Trophoblast cell (in vitro differentiated cells and primary cell): ENCODE data around the gene UNK.

ENCODE experiments used
- DNase-seq, 2 donors: peaks; one replicate each; pipeline ENCODE4 v3.0.0-alpha.2; 2016
- H2AFZ ChIP-seq: 2 replicates; pipeline ENCODE4 v1.6.1; 2013; ENCODE audit warnings: low read length, moderate library complexity, mild to moderate bottlenecking; ENCODE audit not compliant: insufficient read depth, poor library complexity
- H2AK5ac ChIP-seq: 2 replicates; pipeline ENCODE4 v1.6.1; 2013; ENCODE audit warnings: mild to moderate bottlenecking, low read length
- H2BK120ac ChIP-seq: 2 replicates; pipeline ENCODE4 v1.6.1; 2013; ENCODE audit warnings: low read length, mild to moderate bottlenecking, moderate library complexity; ENCODE audit not compliant: insufficient read depth, poor library complexity
- H2BK12ac ChIP-seq: 2 replicates; pipeline ENCODE4 v1.6.1; 2013; ENCODE audit warnings: mild to moderate bottlenecking, low read length, moderate library complexity
- H2BK5ac ChIP-seq: 2 replicates; pipeline ENCODE4 v1.6.1; 2013; ENCODE audit warnings: low read length, low read depth, moderate library complexity, mild to moderate bottlenecking; ENCODE audit not compliant: poor library complexity
- H3K14ac ChIP-seq: 2 replicates; pipeline ENCODE4 v1.6.1; 2013; ENCODE audit warnings: mild to moderate bottlenecking, low read length
- H3K18ac ChIP-seq: 2 replicates; pipeline ENCODE4 v1.6.1; 2013; ENCODE audit warnings: mild to moderate bottlenecking, low read length
- H3K23ac ChIP-seq: 2 replicates; pipeline ENCODE4 v1.6.1; 2013; ENCODE audit warnings: low read length
- H3K27ac ChIP-seq: 2 replicates; pipeline ENCODE4 v1.5.1; 2013; ENCODE audit warnings: low read depth, mild to moderate bottlenecking, inconsistent platforms, low read length, moderate library complexity
- H3K27me3 ChIP-seq: 2 replicates; pipeline ENCODE4 v1.6.1; 2013; ENCODE audit warnings: inconsistent platforms, mild to moderate bottlenecking, low read length, moderate library complexity; ENCODE audit not compliant: insufficient read depth
- H3K36me3 ChIP-seq, 2 experiments: 1 replicate in 1 of 2; 2 replicates in 1 of 2; pipeline ENCODE4 v1.6.1; 2013; ENCODE audit warnings: low read length in 2 of 2, mild to moderate bottlenecking in 2 of 2, moderate library complexity in 1 of 2; ENCODE audit not compliant: insufficient read depth in 2 of 2, control insufficient read depth in 1 of 2
- H3K4ac ChIP-seq: 2 replicates; pipeline ENCODE4 v1.6.1; 2013; ENCODE audit warnings: low read depth, mild to moderate bottlenecking, low read length, moderate library complexity
- H3K4me1 ChIP-seq, 2 experiments: 1 replicate in 1 of 2; 2 replicates in 1 of 2; pipeline ENCODE4 v1.6.1; 2013; ENCODE audit warnings: low read length in 2 of 2, mild to moderate bottlenecking in 2 of 2, moderate library complexity in 1 of 2; ENCODE audit not compliant: insufficient read depth in 2 of 2, control insufficient read depth in 1 of 2
- H3K4me2 ChIP-seq: 2 replicates; pipeline ENCODE4 v1.6.1; 2013; ENCODE audit warnings: inconsistent platforms, mild to moderate bottlenecking, low read length, moderate library complexity
- H3K4me3 ChIP-seq: 2 replicates; pipeline ENCODE4 v1.5.1; 2013; ENCODE audit warnings: mild to moderate bottlenecking, low read depth, low read length, inconsistent platforms
- H3K79me1 ChIP-seq: one replicate; pipeline ENCODE4 v1.6.1; 2013; ENCODE audit warnings: low read length
- H3K79me2 ChIP-seq: 2 replicates; pipeline ENCODE4 v1.6.1; 2013; ENCODE audit warnings: low read length, mild to moderate bottlenecking; ENCODE audit not compliant: control insufficient read depth, insufficient read depth, poor library complexity
- H3K9ac ChIP-seq: 2 replicates; pipeline ENCODE4 v1.6.1; 2013; ENCODE audit warnings: mild to moderate bottlenecking, low read length
- H3K9me3 ChIP-seq: 2 replicates; pipeline ENCODE4 v1.6.1; 2013; ENCODE audit warnings: low read depth, mild to moderate bottlenecking, control low read depth, inconsistent platforms, low read length; ENCODE audit not compliant: insufficient read depth
- H4K12ac ChIP-seq: 2 replicates; pipeline ENCODE4 v1.6.1; 2013; ENCODE audit warnings: low read depth, mild to moderate bottlenecking, low read length, moderate library complexity
- H4K8ac ChIP-seq: 2 replicates; pipeline ENCODE4 v1.6.1; 2013; ENCODE audit warnings: low read depth, mild to moderate bottlenecking, low read length, moderate library complexity
- H4K91ac ChIP-seq: one replicate; pipeline ENCODE4 v1.6.1; 2013; ENCODE audit warnings: low read depth, mild to moderate bottlenecking, low read length, moderate library complexity
- WGBS: extraction: QIAGEN DNeasy Blood & Tissue Kit; methylation state at CpG from one replicate; pipeline ENCODE4 v1.1.7; 2013; ENCODE audit warnings: missing lambda C conversion rate; ENCODE audit not compliant: insufficient read length, insufficient coverage; ENCODE audit errors: extremely low coverage; 5-methylcytosine and 5-hydroxymethylcytosine counted together

UNK gene

DNA sequence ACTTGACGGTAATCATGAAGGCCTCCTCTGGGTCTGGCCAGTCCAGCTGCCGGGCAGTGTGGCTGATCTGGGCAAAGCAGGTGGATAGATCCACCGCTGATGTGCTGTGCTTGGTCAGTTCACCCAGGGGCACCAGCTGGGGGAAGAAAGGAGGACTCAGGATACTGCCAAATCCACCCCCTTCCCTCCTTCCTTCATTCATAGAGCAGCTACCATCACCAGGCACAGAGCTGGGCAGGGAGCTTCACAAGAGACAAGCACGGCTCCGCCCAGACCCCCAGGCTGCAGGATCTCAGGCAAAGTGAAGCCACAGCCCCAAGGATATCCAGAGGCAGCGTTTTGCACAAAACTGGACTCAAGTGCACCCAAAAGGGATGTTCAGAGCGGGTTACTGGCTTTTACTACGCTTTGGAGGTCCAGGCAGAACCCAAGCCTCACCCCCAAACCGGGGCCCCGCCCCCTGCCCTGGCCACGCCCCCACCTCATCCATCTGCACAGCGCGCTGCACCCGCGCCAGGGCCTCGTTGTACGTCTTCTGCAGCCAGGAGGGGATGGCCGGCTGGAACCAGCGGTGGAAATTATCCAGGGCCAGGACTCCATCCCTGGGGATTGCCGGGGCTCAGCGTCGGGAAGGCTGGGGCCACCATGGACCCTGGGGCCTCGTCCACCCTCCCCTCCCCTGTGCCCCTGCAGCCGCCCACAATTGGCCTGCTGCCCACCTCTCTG, 50.5 kb downstream of the UNK start:
- Histone ChIP-seq H3K36me3 (no peaks in the 10 kb centered on the region), H3K4me3 (no peak overlapping the region), H3K4me2 (no peak overlapping the region), H3K9ac (no peak overlapping the region), H3K14ac (no peak overlapping the region), H2BK5ac (no peak overlapping the region), H2AFZ (no peak overlapping the region), H2BK120ac (no peak overlapping the region), H3K79me2 (no peaks in the 10 kb centered on the region), H3K4ac (no peak overlapping the region), H3K23ac (no peak overlapping the region), H3K27ac (no peak overlapping the region), H3K27me3 (no peaks in the 10 kb centered on the region), H3K9me3 (peaks cover 4% of the 10 kb centered on the region), H3K4me1 (no peaks in the 10 kb centered on the region), H4K12ac (no peak overlapping the region), H3K79me1 (no peaks in the 10 kb centered on the region), H2AK5ac (no peak overlapping the region), H2BK12ac (no peak overlapping the region), H3K18ac (no peak overlapping the region), H4K91ac (no peak overlapping the region), H4K8ac (no peak overlapping the region)
- no CpG with 5 or more reads among the region's 24 CpGs for WGBS
- DNase-seq: no peak

DNA sequence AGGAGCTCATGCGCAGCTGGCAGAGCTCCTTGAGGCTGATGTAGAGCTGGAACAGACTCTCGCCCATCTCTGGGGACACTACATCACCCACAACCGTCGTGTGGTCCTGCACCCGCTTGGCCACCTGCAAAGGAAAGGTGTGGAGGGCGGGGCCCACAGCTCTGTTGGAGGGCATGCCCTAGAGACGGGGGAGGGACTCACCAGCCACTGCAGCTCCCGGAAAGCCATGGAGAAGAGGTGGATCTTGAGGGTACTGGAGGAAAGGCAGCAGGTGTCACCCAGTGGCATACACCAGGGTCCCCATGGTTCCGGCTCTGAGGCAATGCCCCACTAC, 51.0 kb downstream of the UNK start:
- no peak overlapping the region for H2BK120ac ChIP-seq
- no peak overlapping the region for H3K27ac ChIP-seq
- WGBS: no CpG with 5 or more reads among the region's 9 CpGs

DNA sequence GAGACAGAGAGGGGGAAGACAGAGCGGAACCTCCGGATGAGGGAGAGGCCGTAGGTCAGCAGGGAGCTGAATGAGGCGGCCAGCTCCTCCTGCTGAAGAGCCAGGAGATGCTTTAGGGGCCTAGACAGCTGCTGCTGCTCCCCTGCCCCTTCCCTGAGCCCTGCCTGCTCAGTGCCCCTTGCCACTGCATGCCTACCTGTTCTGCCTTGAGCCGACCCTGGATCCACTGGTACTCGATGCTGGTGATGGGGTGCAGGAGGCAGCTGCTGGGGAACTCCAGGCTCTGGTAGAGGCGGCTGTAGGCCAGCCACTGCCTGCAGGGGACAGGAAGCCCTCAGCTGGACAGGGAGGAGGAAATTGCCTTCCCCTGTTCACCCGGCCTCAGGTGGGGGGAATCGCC, 52.0 kb downstream of the UNK start:
- Histone ChIP-seq H4K8ac (no peak overlapping the region), H2AFZ (no peak overlapping the region), H3K18ac (no peak overlapping the region), H2AK5ac (no peak overlapping the region), H3K4me2 (no peak overlapping the region), H4K91ac (no peak overlapping the region), H3K4me3 (no peak overlapping the region), H3K79me2 (no peaks in the 10 kb centered on the region), H4K12ac (no peak overlapping the region), H3K36me3 (no peaks in the 10 kb centered on the region), H2BK120ac (no peak overlapping the region), H3K79me1 (no peaks in the 10 kb centered on the region), H2BK5ac (no peak overlapping the region), H3K23ac (no peak overlapping the region), H3K27ac (no peak overlapping the region), H3K27me3 (no peaks in the 10 kb centered on the region), H2BK12ac (no peak overlapping the region), H3K4me1 (no peaks in the 10 kb centered on the region), H3K4ac (no peak overlapping the region), H3K9me3 (peaks cover 4% of the 10 kb centered on the region), H3K14ac (no peak overlapping the region), H3K9ac (no peak overlapping the region)
- no CpG with 5 or more reads among the region's 9 CpGs for WGBS
- DNase-seq: no peak

More for the DNA sequence above, 51.0 kb downstream of the UNK start:
- Histone ChIP-seq H3K4me1 (no peaks in the 10 kb centered on the region), H3K27me3 (no peaks in the 10 kb centered on the region), H3K79me2 (no peaks in the 10 kb centered on the region), H3K4me3 (no peak overlapping the region), H2AK5ac (no peak overlapping the region), H2AFZ (no peak overlapping the region), H2BK12ac (no peak overlapping the region), H4K91ac (no peak overlapping the region), H3K9ac (no peak overlapping the region), H3K14ac (no peak overlapping the region), H4K12ac (no peak overlapping the region), H4K8ac (no peak overlapping the region), H3K18ac (no peak overlapping the region), H3K4ac (no peak overlapping the region), H3K79me1 (no peaks in the 10 kb centered on the region), H3K36me3 (no peaks in the 10 kb centered on the region), H2BK5ac (no peak overlapping the region), H3K9me3 (peaks cover 4% of the 10 kb centered on the region), H3K4me2 (no peak overlapping the region), H3K23ac (no peak overlapping the region)
- DNase-seq: no peak

DNA sequence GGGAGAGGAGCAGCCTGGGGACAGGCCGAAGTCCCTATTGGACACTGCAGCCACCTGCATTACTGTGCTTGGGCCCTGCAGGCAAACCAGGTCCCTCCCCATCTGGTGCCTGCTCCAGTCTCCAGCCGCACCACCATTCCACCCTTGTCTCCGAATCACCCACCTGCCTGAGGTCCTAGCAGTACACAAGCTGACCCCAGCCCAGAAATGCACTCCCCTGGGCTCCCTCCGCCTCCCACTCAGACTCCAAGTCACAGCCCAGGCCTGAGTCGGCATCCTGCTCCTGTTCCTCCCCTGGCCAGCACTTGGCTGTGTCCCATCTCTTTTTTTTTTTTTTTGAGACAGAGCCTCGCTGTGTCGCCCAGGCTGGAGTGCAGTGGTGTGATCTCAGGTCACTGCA, 53.3 kb downstream of the UNK start:
- DNase-seq: no peak
- no CpG with 5 or more reads among the region's 7 CpGs for WGBS
- Histone ChIP-seq H4K12ac (no peak overlapping the region), H3K23ac (no peak overlapping the region), H3K79me1 (no peaks in the 10 kb centered on the region), H3K4me2 (no peak overlapping the region), H2BK5ac (no peak overlapping the region), H3K4me1 (no peaks in the 10 kb centered on the region), H3K4ac (no peak overlapping the region), H3K4me3 (no peak overlapping the region), H2AFZ (no peak overlapping the region), H3K27me3 (no peaks in the 10 kb centered on the region), H2BK120ac (no peak overlapping the region), H3K9me3 (peaks cover 4% of the 10 kb centered on the region), H3K27ac (no peak overlapping the region), H2AK5ac (no peak overlapping the region), H3K18ac (no peak overlapping the region), H4K8ac (no peak overlapping the region), H3K14ac (no peak overlapping the region), H2BK12ac (no peak overlapping the region), H3K79me2 (no peaks in the 10 kb centered on the region), H3K9ac (no peak overlapping the region), H3K36me3 (no peaks in the 10 kb centered on the region), H4K91ac (no peak overlapping the region)
